HG02678 (cell line): ENCODE measurements around the gene PATJ.
"Not testable (repeated sequence)": the region's sequence is repeated elsewhere in the genome, so short reads cannot be mapped to it uniquely, and the experiment has no call there.

Experiments
- ATAC-seq: cut with Tn5 transposase; IDR thresholded peaks from one replicate; pipeline ENCODE4 v1.9.1; 2021; ENCODE audit warnings: mild to moderate bottlenecking, moderate library complexity; ENCODE audit not compliant: unreplicated experiment

PATJ gene

GRCh38 chr1:61816191-61816590, 73.9 kb downstream of the PATJ start:
- ATAC-seq = no peak

- ATAC-seq = no peak
These were observed 76.7 kb downstream of the PATJ start for GRCh38 chr1:61818992-61819391.

GRCh38 chr1:61819421-61819820, 77.1 kb downstream of the PATJ start:
- no peak for ATAC-seq

GRCh38 chr1:61825393-61825792, 83.1 kb downstream of the PATJ start:
- no peak for ATAC-seq

GRCh38 chr1:61828805-61829204, 86.5 kb downstream of the PATJ start:
- ATAC-seq = no peak

- no peak for ATAC-seq
These were observed 94.4 kb downstream of the PATJ start for GRCh38 chr1:61836649-61837048.

- not testable (repeated sequence) for ATAC-seq
These were observed 95.3 kb downstream of the PATJ start for GRCh38 chr1:61837607-61838006.

- ATAC-seq = no peak
These were observed 97.4 kb downstream of the PATJ start for GRCh38 chr1:61839679-61840078.

- no peak for ATAC-seq
These were observed 99.8 kb downstream of the PATJ start for GRCh38 chr1:61842036-61842435.

GRCh38 chr1:61842863-61843514, 100.7 kb downstream of the PATJ start:
- ATAC-seq = no peak

GRCh38 chr1:61844006-61844405, 101.7 kb downstream of the PATJ start:
- ATAC-seq = no peak

- ATAC-seq = not testable (repeated sequence)
These were observed 102.4 kb downstream of the PATJ start for GRCh38 chr1:61844664-61845063.

- ATAC-seq = no peak
These were observed 109.0 kb downstream of the PATJ start for GRCh38 chr1:61851235-61851634.

GRCh38 chr1:61851849-61852669, 109.8 kb downstream of the PATJ start:
- ATAC-seq = no peak

- no peak for ATAC-seq
These were observed 110.4 kb downstream of the PATJ start for GRCh38 chr1:61852670-61853015.

- ATAC-seq = no peak
These were observed 111.3 kb downstream of the PATJ start for GRCh38 chr1:61853583-61853982.

GRCh38 chr1:61864489-61864888, 122.2 kb downstream of the PATJ start:
- no peak for ATAC-seq

- no peak for ATAC-seq
These were observed 123.5 kb downstream of the PATJ start for GRCh38 chr1:61865646-61866220.

- no peak for ATAC-seq
These were observed 127.4 kb downstream of the PATJ start for GRCh38 chr1:61869691-61870109.

- no peak for ATAC-seq
These were observed 129.9 kb downstream of the PATJ start for GRCh38 chr1:61872206-61872605.

GRCh38 chr1:61873581-61873980, 131.3 kb downstream of the PATJ start:
- ATAC-seq = no peak

GRCh38 chr1:61873994-61874393, 131.7 kb downstream of the PATJ start:
- ATAC-seq = no peak
